ENCODE measurements around the gene NCAPH2.
"Not testable (repeated sequence)": the region's sequence is repeated elsewhere in the genome, so short reads cannot be mapped to it uniquely, and the experiment has no call there.

DNA sequence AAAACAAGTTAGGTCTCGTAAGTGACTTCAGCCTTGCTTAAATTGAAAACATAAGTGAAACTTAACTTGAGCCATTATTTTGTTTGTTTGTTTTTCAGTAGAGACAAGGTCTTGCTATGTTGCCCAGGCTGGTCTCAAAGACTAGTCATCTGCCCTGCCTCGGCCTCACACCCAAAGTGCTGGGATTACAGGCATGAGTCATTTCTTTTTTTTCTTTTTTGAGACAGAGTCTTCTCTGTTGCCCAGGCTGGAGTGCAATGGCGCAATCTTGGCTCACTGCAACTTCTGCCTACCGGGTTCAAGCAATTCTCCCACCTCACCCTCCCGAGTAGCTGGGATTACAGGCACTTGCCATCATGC lies 33.6 kb downstream of the NCAPH2 start:
- TF ChIP-seq ZNF8, SNAI2, GLIS3, ESRRG, ZFP3, ZFP30 (CRISPR knock-in tag; IDR thresholded peaks at IDR 0.05): not testable (repeated sequence)
- TF ChIP-seq, protein P1, sequence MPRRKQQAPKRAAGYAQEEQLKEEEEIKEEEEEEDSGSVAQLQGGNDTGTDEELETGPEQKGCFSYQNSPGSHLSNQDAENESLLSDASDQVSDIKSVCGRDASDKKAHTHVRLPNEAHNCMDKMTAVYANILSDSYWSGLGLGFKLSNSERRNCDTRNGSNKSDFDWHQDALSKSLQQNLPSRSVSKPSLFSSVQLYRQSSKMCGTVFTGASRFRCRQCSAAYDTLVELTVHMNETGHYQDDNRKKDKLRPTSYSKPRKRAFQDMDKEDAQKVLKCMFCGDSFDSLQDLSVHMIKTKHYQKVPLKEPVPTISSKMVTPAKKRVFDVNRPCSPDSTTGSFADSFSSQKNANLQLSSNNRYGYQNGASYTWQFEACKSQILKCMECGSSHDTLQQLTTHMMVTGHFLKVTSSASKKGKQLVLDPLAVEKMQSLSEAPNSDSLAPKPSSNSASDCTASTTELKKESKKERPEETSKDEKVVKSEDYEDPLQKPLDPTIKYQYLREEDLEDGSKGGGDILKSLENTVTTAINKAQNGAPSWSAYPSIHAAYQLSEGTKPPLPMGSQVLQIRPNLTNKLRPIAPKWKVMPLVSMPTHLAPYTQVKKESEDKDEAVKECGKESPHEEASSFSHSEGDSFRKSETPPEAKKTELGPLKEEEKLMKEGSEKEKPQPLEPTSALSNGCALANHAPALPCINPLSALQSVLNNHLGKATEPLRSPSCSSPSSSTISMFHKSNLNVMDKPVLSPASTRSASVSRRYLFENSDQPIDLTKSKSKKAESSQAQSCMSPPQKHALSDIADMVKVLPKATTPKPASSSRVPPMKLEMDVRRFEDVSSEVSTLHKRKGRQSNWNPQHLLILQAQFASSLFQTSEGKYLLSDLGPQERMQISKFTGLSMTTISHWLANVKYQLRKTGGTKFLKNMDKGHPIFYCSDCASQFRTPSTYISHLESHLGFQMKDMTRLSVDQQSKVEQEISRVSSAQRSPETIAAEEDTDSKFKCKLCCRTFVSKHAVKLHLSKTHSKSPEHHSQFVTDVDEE (CRISPR knock-in tag; IDR thresholded peaks at IDR 0.05) = not testable (repeated sequence)

All from SK-N-SH treated with all-trans-retinoic acid at 6 μM for 48 hours (cell line).